ENCODE results near the gene ODF4.
"Not testable (repeated sequence)": the region's sequence is repeated elsewhere in the genome, so short reads cannot be mapped to it uniquely, and the experiment has no call there.

ODF4 gene

DNA sequence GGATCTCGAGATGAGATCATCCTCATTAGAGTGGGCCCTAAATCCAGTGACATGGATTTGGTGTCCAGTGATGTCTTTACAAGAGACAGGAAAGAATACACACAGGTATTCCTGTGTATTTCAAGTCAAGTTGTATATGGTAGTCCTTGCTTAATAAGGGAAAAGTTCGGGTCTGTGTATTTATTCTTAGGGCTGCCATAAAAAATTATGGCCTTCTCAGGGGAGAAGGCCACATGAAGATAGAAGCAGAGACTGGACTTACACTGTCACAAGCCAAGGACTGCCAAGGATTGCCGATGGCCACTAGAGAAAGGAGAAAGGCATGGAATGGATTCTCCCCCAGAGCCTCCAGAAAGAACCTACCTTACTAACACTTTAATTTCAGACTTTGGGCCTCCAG, 28.6 kb downstream of the ODF4 start:
- DNase-seq (ENCODE audit: low read depth in 2 of 2): no peak

DNA sequence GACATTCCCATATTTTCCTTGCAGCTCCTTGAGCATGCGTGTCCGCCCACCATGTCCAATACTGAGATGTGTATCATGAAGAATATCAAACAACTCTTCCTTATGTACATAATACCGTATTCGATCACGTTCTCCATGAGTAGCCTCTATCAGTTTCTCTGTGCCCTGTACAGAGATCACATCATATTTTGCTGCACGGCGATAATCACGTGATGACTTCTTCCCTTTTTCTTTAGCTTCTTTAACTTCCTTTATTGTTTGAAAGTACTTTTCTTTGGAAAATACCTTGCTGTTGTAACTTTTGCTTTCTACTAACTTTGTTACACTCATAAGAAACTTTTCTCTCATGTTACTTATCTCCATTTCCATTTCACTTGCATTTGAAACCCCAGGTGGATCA, 30.3 kb downstream of the ODF4 start:
- DNase-seq (ENCODE audit: low read depth in 2 of 2): no peak

- no peak for DNase-seq (ENCODE audit: low read depth in 2 of 2)
These were observed 32.1 kb downstream of the ODF4 start for GRCh38 chr17:8371786-8372185.

DNA sequence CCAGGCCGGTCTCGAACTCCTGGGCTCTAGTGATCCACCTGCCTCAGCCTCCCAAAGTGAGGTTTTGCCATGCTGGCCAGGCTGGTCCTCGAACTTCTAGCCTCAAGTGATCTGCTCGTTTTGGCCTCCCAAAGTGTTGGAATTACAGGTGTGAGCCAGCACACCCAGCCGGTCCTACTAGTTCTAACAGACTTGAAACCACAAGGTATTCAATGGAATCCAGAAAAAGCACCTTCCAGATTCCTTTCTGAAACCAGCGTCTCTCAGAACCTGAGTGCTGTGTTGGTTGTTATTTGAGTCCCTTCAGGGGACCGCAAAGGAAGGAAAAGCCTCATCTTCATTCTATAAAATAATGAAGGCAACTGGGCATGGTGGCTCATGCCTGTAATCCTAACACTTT, 32.8 kb downstream of the ODF4 start:
- DNase-seq (ENCODE audit: low read depth in 2 of 2): no peak

DNA sequence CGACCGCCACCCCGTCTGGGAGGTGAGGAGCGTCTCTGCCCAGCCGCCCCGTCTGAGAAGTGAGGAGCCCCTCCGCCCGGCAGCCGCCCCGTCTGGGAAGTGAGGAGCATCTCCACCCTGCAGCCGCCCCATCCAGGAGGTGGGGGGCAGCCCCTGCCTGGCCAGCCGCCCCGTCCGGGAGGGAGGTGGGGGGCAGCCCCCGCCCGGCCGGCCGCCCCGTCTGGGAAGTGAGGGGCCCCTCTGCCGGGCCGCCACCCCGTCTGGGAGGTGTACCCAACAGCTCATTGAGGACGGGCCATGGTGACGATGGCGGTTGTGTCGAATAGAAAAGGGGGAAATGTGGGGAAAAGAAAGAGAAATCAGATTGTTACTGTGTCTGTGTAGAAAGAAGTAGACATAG, 34.2 kb downstream of the ODF4 start:
- not testable (repeated sequence) for DNase-seq (ENCODE audit: low read depth in 2 of 2)

DNA sequence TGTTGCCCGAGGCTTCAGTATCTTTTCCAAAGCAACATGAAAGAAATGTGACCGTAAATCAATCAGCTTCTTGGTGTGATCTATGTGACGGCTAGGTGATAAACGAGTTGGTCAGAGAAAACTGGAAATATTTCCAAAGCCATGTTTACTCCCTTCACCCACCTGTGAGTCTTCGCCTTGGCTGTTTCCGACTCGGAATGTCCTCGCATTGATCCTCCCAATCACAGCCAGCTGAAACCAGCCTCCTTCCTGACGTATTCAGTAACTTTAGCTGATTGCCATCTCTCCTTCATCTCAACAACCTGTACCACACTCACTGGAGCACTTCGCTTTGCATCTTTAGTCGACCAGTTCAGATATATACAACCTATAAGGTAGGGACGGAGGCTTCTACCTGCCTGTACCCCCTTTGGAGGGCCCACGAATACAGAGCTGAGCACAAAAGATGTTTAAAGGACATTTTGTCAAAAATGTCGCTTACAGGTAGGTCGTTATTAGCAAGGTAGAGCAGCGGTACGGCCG, 36.2 kb downstream of the ODF4 start:
- no peak for DNase-seq (ENCODE audit: low read depth in 2 of 2)

DNA sequence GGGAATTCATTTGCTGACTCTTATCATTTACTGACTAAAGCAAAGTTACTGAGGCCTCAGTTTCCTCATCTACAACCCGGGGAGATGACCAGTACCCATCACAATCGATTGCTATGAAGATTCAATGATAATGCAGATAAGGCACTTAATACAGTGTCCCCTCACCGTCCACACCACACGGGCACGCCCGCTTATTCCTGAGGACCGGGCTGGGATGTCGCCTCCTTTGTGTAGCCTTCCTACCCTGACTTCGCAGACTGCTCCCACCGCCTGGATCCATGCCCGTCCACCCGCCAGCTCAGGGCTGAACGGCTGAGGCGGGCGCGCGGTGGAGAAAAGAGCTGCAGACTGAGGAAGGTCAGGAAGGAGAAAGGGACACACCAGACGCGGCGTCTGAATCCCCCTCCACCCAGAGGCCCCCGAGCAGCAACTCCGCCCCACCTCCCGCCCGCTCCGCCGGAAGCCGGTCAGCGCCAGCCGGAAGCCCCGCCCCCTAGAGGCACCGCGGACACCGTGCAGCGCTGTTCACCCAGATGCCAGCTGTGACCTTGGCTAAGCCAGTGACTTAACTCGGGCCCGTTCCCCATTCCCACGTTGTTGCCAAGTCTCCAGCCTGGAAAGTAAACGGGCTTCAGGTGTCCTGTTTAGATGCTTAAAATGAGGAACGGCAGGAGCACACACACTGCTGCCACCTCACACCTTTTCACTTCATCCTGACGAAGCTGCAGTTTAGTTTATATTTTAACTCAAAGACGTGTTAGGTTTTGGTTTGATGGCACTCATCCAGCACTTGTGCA, 36.8 kb downstream of the ODF4 start, which contains the start of gene KRABD2:
Gene KRABD2 (minus strand): TSS at position 434 of the 797 bp plus-strand sequence.
- DNase-seq (ENCODE audit: low read depth in 2 of 2): peak; percentile 89 to 90

GRCh38 chr17:8377422-8377821, 37.8 kb downstream of the ODF4 start:
- DNase-seq (ENCODE audit: low read depth in 2 of 2): no peak

- DNase-seq (ENCODE audit: low read depth in 2 of 2): not testable (repeated sequence)
These were observed 38.5 kb downstream of the ODF4 start for GRCh38 chr17:8378117-8378516.

GRCh38 chr17:8380049-8380448, 40.4 kb downstream of the ODF4 start:
- no peak for DNase-seq (ENCODE audit: low read depth in 2 of 2)

DNA sequence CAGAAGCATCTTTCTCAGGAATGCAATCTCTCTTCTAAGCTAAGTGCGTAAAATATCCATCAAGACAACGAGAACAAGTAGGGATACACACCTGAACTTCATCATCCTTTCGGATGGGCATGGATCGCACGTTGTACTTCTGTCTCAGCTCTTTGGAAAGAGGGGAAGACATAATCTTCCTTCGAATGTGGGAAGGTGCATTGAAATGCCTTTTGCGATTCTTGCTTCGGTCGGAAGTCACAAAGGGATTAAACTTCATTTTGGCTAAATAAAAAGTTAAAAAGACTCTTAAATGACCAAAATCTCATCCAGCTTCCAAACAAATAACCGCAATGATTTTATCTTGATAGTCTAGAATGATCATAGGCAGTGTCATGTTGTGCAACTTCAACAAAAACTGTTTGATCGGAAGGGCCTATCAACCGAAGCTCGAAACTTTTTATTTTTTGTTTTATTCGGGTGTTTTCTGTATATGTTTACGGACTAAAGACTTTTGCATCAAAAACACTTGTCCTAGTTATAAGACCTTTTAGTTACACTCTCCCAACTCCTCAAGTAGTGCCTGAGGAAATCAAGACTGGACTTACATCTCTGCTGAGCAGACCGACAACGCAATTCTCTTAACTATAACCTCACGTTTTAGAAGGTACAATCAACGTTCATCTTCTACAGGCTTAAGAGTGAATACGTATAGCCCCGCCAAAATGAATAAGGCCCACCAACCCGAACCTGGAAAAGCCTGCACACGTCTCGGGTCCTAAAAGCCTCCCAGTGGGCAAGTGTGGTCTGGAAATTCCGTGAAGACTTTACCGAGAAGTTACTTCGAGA, 42.6 kb downstream of the ODF4 start:
- DNase-seq (ENCODE audit: low read depth in 2 of 2): no peak

GRCh38 chr17:8382880-8383142, 43.2 kb downstream of the ODF4 start:
- no peak for DNase-seq (ENCODE audit: low read depth in 2 of 2)

DNA sequence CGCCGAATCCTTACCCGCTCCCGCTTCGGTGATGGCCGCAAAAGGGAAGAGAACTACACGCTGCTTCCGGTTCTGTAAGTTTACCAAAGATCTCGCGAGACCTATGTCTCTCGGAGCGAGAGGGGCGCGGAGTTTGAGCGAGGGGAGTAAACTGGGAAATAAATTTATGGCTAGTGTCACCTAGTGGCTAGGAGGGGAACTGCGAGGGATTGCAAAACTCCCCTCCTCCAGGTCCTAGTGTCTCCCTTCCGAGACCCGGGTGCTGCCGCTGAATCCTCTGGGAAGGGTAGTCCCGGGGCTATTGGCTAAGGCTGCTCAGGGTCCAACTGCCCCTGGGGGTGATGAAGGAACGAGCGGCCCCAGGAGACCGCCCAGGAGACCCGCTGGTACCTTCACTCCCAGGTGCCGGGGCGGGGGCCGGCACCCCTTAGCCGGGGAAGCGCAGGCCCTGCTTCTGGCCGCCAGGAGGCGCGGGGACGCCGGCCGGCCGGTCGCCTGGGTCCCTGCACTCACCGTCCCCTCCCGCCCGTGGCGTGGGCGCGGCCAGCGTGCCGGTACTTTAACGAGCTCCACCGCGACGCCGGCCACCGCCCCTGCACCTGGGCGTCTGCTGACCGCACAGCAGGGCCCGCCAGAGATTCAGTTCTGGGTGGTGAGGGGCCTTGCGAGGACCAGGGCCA, 43.6 kb downstream of the ODF4 start, which contains the start of gene RPL26:
Gene RPL26 (minus strand): TSS at position 51 of the 680 bp plus-strand sequence. CDS start 883 bp downstream, outside the sequence.
- peak; percentile 85 to 86 for DNase-seq (ENCODE audit: low read depth in 2 of 2)

- no peak for DNase-seq (ENCODE audit: low read depth in 2 of 2)
These were observed 45.2 kb downstream of the ODF4 start for GRCh38 chr17:8384801-8385378.

DNA sequence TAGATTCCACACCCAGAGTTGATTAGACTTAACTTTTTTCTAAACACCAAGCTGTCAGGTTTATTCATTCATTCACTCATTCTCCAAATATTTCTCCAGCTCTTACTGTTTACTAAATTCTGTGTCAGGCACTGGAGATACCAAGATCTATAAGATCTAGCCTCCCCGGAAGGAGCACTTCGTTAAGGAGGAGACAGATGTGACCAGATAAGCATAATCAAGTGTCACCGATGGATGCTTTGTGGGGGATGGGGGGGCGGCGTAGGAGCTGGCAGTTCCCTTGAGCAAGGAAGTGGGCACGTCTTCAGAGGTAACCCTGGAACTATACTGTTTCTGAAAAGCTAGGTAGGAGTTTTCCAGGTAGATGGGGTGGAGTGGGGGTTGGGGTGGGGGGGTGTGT, 47.2 kb downstream of the ODF4 start:
- no peak for DNase-seq (ENCODE audit: low read depth in 2 of 2)

DNA sequence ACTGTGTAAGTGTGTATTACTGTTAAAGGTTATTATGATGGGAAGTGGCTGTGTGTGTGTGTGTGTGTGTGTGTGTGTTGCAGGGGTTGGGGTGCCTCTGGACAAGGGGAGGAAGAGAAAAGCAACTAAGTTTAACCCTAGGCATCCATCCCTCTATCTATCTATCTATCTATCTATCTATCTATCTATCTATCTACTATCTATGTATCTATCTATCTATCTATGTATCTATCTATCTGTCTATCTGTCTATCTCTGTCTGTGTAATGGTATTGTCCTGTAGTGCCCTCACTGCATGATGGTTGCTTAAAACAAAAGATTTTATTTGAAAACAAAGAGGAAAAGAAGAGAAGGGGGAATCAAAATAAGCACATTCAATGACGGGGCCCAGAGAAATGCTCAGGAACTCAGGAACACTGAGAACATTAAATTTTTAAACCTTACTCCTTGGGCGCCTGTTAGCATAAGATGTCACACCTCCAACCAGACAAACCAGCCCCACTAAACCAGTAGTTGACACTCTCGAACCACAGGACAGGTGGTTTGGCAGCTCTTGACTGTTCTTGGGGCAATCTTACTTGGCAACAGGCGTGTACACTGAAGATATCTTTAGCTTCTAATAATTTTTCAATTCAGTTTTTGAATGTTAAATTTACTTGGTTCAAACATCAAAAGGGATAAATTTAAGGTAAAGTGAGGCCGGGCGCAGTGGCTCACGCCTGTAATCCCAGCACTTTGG, 48.4 kb downstream of the ODF4 start:
- DNase-seq (ENCODE audit: low read depth in 2 of 2): no peak

GRCh38 chr17:8391711-8392110, 52.1 kb downstream of the ODF4 start:
- no peak for DNase-seq (ENCODE audit: low read depth in 2 of 2)

- DNase-seq (ENCODE audit: low read depth in 2 of 2): no peak
These were observed 52.6 kb downstream of the ODF4 start for GRCh38 chr17:8392274-8392673.

DNA sequence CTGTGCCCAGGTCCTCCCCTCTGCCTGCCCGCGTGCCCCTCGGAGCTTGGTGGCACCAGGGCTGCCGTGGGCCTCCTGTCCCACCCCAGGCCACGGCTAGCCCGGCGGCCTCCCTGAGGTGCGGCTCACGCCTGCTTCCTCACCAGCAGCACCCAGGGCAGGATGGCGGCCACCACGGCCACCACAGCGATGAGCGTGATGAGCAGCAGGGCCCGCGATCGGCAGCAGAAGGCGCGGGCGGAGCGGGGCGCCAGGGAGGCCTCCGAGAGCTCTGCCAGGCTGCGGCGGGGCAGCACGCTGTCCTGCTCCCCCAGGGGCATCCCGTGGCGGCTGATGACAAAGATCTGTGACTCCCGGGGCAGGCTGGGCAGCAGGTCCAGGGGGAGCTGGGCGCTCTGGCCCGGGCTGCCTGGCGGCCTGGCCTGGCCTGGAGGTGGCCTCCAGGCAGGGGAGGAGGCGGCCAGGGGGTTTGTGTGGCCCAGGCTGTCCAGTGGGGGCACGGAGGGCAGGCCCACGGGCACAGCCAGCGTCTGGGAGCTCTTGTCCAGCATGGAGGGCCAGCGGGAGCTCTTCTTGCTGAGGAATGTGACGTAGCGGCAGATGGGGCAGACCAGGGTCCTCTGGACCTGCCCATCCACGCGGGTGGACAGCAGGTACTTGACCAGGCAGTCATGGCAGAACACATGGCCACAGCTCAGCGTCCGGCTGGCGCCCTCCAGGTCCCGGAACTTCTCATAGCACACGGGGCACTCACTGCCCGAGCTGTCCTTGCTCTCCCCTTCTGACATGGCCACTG, 53.2 kb downstream of the ODF4 start:
- no peak for DNase-seq (ENCODE audit: low read depth in 2 of 2)

DNA sequence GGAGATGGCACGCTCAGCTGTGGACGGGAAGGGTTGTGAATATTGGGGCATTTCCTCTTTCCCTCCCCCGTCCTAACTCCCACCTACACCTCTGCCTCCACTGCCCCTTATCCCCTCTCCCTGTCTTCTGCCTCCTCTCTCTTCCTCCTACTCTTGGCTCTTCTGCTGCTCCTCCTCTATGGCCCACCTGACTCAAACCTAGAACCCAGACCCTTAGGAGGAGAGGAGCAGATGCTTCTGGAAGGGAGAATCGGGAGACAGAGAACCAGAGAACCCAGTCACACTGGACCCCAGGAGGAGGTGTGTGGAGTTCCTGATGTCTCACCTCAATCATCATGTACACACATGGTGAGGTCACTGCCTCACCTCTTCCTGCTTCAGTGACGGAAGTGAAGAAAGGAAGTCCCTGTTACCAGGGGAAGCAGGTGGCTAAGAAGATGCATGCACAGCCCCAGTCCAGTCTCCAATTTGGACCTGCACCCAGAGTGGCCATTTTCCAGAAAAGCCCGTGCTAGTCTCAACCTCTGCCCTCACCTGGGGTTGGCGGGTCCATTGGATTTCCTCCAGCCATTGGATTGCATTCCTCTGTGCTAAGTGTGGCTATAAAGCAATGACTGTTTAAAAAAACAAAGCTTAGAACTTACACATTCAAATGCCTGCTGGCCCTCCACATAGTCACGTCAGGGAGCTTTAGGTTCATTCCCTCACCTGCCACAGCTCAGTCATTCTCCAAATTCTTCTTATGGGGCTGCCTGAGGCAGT, 54.0 kb downstream of the ODF4 start:
- no peak for DNase-seq (ENCODE audit: low read depth in 2 of 2)
